SK-N-MC (cell line): ENCODE results near the gene ANO10.

Source experiments
- DNase-seq: peaks from one replicate; pipeline ENCODE4 v3.0.0-alpha.2; 2011; ENCODE audit warnings: low read depth, low spot score
- H3K27ac ChIP-seq: fragments of 200-600 bp; sonication (generic); 2 replicates; pipeline ENCODE4 v1.5.1; 2016; ENCODE audit warnings: mixed run types
- H3K36me3 ChIP-seq: fragments of 200-600 bp; sonication (generic); 2 replicates; pipeline ENCODE4 v1.6.1; 2017; ENCODE audit warnings: antibody characterized with exemption, low read length, mixed read lengths; ENCODE audit not compliant: insufficient read depth
- H3K4me3 ChIP-seq: fragments of 200-600 bp; sonication (generic); 2 replicates; pipeline ENCODE4 v1.5.1; 2016
- H3K9ac ChIP-seq: fragments of 200-600 bp; sonication (generic); 2 replicates; pipeline ENCODE4 v1.8.0; 2017; ENCODE audit warnings: mixed run types, mixed read lengths; ENCODE audit not compliant: insufficient read length
- H3K9me3 ChIP-seq: fragments of 200-600 bp; sonication (generic); 2 replicates; pipeline ENCODE4 v1.6.1; 2017; ENCODE audit warnings: low read depth, mild to moderate bottlenecking, antibody characterized with exemption, low read length, moderate library complexity, mixed read lengths
- EZH2 ChIP-seq: fragments of 200-600 bp; sonication (generic); IDR thresholded peaks from one replicate; pipeline ENCODE4 v1.6.1; 2017; ENCODE audit warnings: antibody characterized with exemption
- FOXP2 ChIP-seq: optimal IDR thresholded peaks from 2 replicates; pipeline ENCODE3; 2011; ENCODE audit warnings: mild to moderate bottlenecking, moderate library complexity; ENCODE audit not compliant: insufficient read depth; ENCODE audit errors: extremely low read length, control extremely low read depth
- POLR2AphosphoS5 ChIP-seq: IDR thresholded peaks from 2 replicates; pipeline ENCODE4 v1.6.1; 2012; ENCODE audit warnings: mild to moderate bottlenecking, low read depth, low read length, borderline replicate concordance

ANO10 gene

DNA sequence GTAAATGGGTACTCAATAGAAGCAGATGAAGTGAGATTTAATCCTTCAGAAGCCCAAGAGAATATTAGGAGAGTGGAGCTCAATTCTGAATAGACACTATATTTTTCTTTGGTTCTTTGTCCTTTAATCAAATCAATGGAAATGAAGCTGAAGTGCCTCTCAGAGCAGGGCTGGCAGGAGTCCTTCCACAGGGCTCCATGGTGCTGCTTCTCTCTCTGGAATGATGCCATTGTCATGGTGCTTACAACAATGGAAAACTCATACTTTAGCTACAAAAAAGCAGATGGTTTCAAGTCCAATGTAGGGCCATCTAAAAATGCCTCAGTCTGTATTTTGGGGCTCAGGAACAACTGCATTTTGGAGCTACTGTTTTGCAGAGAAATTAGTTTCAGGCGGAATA is 210.4 kb downstream of the ANO10 start:
- TF ChIP-seq FOXP2, result no peak
- no peak for TF ChIP-seq EZH2
- no peak for TF ChIP-seq POLR2AphosphoS5
- Histone ChIP-seq H3K36me3 (no peaks in the 10 kb centered on the region), H3K4me3 (no peak overlapping the region), H3K27ac (no peak overlapping the region), H3K9ac (no peak overlapping the region), H3K9me3 (no peaks in the 10 kb centered on the region)
- DNase-seq, result no peak

DNA sequence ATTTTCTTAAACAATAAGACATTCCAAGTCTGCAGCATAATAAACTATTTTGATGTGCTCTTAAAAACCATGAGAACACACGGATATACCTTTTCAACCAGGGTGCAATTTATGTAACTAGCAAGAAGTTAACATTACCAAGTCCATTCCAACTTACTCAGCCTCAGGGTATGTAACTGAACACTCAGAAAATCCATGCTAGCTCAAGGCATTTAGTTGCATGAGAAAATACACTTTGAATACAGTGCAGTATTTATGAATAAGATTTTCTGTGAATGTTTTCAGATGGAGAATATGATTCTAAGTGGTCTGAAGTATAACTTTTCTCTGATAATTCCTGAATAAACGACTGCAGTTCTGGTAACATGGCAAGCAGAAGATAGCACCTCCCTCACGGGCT is 211.2 kb downstream of the ANO10 start:
- TF ChIP-seq POLR2AphosphoS5 (no peak), EZH2 (no peak), FOXP2 (no peak)
- H3K27ac ChIP-seq, result no peak overlapping the region
- DNase-seq, result no peak
- H3K4me3 ChIP-seq, result no peak overlapping the region
- H3K9me3 ChIP-seq, result no peaks in the 10 kb centered on the region
- H3K36me3 ChIP-seq, result no peaks in the 10 kb centered on the region
- no peak overlapping the region for H3K9ac ChIP-seq

DNA sequence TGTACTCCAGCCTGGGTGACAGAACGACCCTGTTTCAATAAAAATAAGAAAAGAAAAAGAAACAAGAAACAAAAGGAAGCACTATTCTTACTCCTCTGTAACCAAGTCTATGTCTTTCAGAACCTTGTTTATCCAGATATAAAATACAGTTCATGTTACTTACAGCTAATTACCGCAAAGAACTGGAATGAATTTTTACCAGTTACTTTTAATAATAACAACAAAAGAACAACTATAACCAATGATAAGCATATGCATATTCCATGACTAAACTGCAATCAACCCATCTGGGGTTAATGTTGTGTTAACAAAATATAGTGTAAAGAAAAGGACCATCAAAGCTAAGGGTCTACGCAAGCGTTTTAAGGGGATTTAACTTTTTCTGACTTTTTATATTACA is 212.3 kb downstream of the ANO10 start:
- Histone ChIP-seq H3K4me3 (no peak overlapping the region), H3K9ac (no peak overlapping the region), H3K36me3 (no peaks in the 10 kb centered on the region), H3K9me3 (no peaks in the 10 kb centered on the region), H3K27ac (no peak overlapping the region)
- TF ChIP-seq EZH2 (no peak), FOXP2 (no peak), POLR2AphosphoS5 (no peak)
- no peak for DNase-seq

DNA sequence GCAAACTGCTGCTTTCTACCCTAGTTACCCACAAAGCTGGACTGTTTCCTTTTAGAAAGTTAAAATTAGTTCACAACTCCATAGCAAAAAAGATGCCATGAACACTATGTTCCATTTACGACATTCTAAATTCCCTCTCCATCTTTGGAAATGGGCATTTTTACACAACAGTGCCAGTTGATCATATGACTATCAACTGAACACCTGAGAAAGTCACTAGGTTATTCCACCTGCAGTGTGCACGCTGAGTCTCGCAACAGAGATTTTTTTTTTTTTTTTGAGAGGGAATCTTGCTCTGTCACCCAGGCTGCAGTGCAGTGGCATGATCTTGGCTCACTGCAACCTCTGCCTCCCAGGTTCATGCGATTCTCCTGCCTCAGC is 215.2 kb downstream of the ANO10 start:
- H3K27ac ChIP-seq, result no peak overlapping the region
- H3K4me3 ChIP-seq, result no peak overlapping the region
- no peaks in the 10 kb centered on the region for H3K9me3 ChIP-seq
- TF ChIP-seq FOXP2 (no peak), EZH2 (no peak), POLR2AphosphoS5 (no peak)
- H3K36me3 ChIP-seq, result no peaks in the 10 kb centered on the region
- no peak overlapping the region for H3K9ac ChIP-seq
- no peak for DNase-seq

DNA sequence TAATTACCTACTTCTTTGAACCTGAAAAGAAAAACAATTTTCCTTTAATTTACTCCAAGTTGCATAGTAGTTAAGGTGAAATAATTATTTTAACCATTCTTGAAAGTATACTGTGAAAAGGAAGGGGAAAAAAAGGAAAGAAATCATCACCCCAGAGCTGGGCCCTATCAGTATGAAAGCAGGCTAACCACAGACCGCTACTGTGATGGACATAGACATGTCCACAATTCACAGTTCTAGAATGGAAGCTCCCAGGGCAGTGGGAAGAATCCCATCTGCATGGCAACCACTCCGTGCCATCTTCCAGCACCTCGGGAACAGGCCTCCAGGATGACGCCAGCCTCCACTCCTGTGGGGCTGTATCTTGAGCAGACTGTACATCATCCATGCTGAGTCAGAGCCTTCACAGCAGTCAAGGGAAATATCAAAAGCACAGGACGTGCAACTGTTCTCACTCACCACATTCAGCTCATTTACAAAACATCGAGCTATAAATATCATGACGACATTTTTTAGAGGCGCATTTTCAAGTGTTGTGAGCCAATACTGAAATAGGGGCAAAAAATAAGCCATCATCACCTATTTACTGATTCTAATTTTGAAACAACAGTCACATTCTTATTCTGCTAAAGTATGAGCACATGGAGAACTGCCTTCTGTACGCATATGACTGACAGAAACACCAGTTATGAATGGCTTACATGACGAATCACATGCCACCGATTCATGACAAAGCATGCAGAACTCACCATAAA is 215.7 kb downstream of the ANO10 start:
- TF ChIP-seq EZH2 (no peak), FOXP2 (no peak), POLR2AphosphoS5 (no peak)
- DNase-seq, result no peak
- Histone ChIP-seq H3K9ac (no peak overlapping the region), H3K9me3 (no peaks in the 10 kb centered on the region), H3K36me3 (no peaks in the 10 kb centered on the region), H3K27ac (no peak overlapping the region), H3K4me3 (no peak overlapping the region)

DNA sequence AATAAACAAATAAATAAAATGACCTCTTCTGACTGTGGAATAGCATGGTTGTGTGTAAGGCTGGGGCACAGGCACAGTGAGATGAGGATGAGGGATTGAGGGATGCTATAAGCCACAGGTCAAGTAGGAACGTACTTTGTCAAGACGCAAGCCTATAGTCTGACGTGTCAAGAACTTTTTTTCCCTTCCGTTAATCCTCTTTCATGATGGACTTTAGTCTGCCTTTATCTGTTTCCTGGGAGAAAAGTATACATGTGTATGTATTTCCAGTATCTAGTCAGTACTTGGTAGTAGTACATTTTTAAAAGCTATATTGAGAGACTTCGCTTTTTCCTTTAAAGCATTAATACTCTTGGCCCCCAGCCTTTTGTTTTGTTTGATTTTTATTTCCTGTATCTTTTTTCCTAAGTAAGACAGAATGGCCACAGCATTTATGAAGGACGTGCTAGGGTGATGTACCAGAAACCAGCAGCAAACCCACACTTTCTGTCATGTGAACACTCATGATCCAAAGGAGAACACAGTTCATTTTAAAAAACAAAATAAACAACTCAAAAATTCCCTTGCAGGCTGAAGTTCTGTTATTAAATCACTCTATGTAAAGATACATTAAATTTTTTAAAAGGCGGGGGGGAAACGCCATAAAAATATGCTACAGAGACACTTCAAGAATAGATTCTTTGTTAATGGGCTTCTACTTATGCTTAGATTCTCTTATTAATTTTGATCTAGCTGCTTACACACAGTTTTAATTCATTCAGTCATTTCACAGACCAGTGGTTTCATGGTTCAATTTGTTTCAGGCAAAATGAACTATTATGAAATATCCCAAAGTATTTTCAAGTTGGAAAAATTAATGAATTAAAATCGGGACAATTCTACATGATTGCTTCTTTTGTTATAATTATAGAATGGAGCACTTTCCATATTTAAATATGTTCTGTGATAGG is 220.8 kb downstream of the ANO10 start:
- TF ChIP-seq POLR2AphosphoS5, result no peak
- TF ChIP-seq EZH2, result no peak
- TF ChIP-seq FOXP2, result no peak
- no peak for DNase-seq
- H3K4me3 ChIP-seq, result no peak overlapping the region

DNA sequence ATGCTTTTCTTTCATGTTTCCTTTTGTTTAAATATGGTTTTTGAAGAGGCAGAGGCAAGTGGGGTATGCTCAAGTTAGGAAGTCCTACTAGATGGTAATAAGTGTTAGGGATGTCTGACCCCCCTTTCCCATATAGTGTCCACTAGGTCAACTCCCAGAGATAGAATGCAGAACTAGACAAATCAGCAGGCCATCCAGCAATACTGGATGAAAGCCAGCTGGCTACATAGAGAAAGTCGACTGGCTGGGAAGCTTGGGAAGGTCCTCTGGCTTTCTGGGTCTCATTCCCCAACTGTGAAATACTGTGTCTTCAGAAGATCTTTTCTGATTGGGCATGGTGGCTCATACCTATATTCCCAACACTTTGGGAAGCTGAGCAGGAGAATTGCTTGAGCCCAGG is 221.6 kb downstream of the ANO10 start:
- no peaks in the 10 kb centered on the region for H3K9me3 ChIP-seq
- no peak overlapping the region for H3K9ac ChIP-seq
- TF ChIP-seq EZH2 (no peak), POLR2AphosphoS5 (no peak), FOXP2 (no peak)
- H3K4me3 ChIP-seq, result no peak overlapping the region
- no peak for DNase-seq
- H3K36me3 ChIP-seq, result no peaks in the 10 kb centered on the region
- no peak overlapping the region for H3K27ac ChIP-seq

More for the DNA sequence above, 220.8 kb downstream of the ANO10 start:
- Histone ChIP-seq H3K9me3 (no peaks in the 10 kb centered on the region), H3K9ac (no peak overlapping the region), H3K36me3 (no peaks in the 10 kb centered on the region), H3K27ac (no peak overlapping the region)

DNA sequence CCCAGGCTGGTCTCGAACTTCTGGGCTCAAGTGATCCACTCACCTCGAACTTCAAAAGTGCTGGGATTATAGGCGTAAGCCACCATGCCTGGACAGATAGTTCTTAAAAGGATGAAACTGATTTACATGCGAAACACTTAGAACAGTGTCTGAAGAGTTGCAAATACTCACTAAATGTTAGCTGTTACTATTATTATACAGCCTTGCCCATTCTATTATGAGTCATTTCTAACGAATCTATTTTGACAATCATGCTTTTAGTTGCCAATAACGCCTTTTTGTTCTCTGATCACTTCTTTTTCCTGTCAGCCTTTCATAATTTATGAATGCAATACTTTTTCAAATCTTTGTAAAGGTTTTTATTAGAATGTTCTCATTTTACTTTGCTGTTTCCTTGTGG is 222.8 kb downstream of the ANO10 start:
- Histone ChIP-seq H3K9ac (no peak overlapping the region), H3K36me3 (no peaks in the 10 kb centered on the region), H3K27ac (no peak overlapping the region), H3K9me3 (no peaks in the 10 kb centered on the region), H3K4me3 (no peak overlapping the region)
- TF ChIP-seq EZH2 (no peak), POLR2AphosphoS5 (no peak)
- no peak for DNase-seq

DNA sequence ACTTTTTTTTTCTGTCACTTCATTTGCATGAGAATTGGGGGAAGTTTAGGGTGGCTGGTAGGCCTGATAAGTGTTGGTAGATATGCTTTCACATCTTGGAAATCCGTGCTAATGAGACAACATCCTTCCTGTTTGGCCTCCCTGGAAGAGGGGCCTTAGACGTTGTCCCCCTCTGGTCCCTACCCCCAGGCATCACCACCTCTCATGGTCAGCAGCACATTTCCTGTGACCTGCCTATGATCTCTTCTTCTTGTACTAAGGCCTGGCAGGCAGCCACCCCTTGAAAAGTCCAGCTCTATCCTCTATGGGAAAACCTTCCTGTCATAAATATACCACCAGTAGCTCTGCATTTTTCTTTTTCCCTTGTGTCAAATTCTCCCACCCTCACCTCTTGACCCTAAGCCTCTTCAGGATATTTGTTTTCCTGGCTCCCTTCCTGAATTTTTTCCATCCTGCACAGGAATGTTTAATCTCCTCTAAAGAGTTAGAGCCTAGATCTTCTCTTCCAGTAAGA is 227.7 kb downstream of the ANO10 start:
- no peak for DNase-seq
- Histone ChIP-seq H3K27ac (no peak overlapping the region), H3K9me3 (no peaks in the 10 kb centered on the region), H3K36me3 (no peaks in the 10 kb centered on the region), H3K9ac (no peak overlapping the region), H3K4me3 (no peak overlapping the region)
- TF ChIP-seq POLR2AphosphoS5 (no peak), FOXP2 (no peak), EZH2 (no peak)
